Stimulated activated CD8-positive, alpha-beta memory T cell treated with anti-CD3 and anti-CD28 coated beads, Interleukin-12 subunit alpha, Interleukin-12 subunit beta, amount 100 ng/mL, for 24 hours (primary cell): Measurements from ENCODE around the gene LMAN2.

Source experiments
- DNase-seq: peaks from one replicate; pipeline ENCODE4 v3.0.0-alpha.2; 2020; ENCODE audit errors: extremely low read depth

The LMAN2 gene

DNA sequence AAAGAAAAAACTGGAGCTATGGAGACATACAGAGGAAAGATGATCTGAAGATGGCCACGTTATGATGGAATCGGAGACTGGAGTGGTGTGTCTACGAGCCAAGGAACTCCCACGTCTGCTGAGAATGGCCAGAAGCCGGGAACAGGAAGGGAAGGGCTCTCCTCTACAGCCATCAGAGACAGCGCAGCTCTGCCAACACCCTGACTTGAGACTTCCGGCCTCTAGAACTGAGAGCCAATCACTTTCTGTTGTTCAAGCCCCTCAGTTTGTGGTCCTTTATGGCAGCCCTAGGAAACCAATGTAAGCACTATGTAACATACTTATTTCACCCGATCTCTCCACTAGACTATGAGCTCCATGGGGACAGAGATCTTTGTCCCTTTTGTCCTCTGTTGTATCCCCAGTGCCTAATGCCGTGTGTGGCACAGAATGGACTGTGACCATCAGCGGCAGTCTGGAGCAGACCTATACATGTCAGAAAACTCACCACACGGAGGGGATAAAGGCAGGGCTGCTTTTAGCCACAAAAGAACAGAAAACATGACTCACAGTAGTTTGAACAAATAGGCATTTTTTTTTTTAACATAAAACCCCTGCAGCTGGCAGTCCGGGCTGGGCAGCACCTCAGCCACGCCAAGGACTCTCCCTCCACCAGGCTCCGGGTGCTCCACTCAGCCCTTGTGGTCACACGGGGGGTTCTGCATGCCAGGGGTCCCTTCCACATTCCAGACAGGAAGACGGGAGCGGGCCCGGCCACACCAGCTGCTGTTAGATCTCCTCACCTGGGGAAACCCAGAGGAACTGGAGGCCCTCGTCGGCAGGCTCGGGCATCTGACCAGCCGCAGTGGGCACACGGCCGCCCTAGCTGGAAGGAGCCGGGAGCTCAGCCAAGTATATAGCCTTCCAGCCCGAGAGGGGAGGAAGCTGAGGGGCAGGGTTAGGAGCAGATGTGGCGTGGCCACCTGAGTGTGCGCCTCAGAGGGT is 23.6 kb downstream of the LMAN2 start:
- DNase-seq = no peak

DNA sequence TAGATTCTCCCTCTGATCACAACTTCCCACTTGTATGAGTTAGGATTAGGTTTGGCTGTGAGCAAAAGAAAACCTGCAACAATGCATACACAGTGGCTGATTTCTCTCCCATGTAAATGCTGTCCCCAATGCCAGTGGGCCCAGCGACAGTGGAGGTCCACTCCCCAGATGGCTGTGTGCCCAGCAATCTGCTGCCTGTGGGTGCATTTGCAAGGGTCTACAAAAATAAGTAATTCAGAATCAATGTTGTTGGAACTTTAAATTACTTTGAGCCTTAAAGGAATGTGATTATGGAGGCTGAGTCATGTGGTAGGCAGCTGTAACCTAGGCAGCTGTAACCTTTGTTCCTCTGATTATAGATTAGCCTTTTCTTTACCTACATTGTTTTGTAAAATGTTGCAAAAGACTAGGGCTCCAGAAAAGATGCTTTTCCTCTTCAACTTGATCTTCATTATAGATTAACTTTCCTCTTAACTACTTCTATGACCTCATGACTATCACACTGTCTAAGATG is 25.5 kb downstream of the LMAN2 start:
- no peak for DNase-seq

DNA sequence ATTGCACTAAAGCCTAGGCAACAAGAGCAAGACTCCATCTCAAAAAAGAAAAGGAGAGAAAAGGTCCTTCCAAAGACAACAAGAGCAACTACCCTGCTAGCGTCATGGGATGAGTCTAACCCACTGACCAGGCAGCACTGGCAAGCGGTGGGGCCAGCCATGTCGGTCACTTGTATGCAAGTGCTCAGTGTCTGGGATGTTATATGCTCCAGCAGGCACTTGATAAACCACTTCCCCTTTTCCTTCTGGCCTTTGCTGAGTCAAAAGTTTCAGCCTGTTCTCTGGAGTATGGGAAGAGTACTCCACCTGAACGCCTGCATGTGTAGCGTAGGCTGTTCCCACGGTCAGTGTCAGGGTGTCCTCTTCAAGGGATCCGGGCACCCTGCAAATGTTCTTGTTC is 30.6 kb downstream of the LMAN2 start:
- no peak for DNase-seq

DNA sequence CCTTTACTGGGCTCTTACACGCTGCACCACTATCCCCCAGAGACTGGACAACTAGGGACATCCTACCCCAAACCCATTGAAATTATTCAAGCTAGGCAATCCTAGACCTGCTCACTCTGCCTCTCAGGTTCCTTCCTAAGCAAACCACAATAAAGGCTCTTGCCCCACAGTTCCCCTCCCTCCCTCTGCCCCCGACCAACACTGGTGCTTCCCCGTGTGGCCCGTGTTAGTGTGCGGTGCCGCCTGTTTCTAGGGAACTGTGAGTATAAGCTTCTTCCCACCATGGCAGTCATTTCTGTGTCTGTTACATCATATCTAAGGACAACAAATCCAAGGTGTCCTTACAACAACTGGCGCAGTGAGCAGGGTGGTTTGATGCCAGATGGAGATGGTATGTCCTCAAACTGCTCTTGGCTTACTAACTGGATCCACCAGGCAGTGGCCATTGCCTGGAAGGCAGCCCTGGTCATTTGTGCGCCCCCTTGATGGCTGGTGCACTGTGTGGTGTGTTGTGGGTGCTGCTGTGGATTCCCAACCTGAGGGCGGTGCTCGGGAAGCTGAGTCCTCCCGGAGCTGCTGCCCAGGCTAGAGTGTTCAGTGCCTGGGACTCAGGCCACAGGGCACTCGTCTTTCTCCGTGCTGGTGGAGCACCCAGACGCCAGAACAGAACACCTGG is 31.4 kb downstream of the LMAN2 start:
- no peak for DNase-seq

DNA sequence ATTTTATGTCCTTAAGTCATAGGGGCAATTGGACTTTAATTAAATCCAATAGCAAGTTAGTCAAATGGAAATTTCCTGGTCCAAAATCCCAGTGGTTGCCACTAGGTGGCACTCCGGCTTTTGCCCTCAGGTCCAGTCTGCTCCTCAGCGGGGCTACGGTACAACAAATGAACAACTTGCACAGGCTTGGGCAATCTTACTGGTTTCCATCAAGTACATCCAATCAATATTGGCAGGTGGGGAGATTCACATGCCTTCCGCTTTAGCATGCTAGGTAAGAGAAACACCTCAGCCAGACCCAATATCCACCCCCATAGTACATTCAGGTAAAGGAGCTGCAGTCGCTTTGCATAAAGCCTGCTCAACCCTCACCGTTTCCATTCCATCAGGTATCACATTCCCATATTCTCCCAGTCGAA is 33.5 kb downstream of the LMAN2 start:
- no peak for DNase-seq

DNA sequence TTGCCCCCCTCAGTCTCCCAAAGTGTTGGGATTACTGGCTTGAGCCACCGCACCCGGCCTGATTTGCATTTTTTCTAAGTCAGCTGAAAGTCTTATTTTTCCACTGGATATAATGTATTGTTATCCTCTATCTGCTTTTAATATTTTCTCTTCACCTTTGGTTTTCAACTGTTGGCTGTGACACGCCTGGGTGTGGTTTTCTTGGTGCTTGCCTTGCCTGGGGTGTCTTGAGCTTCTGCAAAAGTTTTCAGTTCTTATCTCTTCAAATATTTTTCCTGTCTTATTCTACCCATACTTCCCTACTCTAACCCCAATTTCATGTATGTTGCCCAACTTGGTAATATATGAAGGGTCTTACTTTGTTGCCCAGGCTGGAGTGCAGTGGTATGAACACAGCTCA is 35.5 kb downstream of the LMAN2 start:
- no peak for DNase-seq

DNA sequence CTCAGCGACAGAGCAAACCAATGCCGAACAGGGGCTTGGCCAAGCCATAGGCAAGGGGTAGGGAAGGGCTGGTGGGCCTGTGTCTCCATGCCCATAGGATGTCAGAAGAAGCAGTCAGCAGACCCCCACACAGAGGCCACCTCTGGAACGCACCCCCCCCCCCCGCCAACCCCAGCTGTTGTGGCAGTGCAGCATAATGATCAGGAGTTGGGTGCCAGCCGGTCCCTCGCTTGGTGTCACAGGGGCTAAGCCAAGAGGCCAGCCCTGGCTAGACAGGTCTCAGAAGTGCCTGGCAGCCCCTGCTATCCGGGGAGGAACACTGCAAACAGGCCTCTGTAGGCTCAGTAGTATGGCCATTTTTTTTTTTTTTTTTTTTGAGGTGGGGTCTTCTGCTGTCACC is 36.1 kb downstream of the LMAN2 start:
- no peak for DNase-seq

DNA sequence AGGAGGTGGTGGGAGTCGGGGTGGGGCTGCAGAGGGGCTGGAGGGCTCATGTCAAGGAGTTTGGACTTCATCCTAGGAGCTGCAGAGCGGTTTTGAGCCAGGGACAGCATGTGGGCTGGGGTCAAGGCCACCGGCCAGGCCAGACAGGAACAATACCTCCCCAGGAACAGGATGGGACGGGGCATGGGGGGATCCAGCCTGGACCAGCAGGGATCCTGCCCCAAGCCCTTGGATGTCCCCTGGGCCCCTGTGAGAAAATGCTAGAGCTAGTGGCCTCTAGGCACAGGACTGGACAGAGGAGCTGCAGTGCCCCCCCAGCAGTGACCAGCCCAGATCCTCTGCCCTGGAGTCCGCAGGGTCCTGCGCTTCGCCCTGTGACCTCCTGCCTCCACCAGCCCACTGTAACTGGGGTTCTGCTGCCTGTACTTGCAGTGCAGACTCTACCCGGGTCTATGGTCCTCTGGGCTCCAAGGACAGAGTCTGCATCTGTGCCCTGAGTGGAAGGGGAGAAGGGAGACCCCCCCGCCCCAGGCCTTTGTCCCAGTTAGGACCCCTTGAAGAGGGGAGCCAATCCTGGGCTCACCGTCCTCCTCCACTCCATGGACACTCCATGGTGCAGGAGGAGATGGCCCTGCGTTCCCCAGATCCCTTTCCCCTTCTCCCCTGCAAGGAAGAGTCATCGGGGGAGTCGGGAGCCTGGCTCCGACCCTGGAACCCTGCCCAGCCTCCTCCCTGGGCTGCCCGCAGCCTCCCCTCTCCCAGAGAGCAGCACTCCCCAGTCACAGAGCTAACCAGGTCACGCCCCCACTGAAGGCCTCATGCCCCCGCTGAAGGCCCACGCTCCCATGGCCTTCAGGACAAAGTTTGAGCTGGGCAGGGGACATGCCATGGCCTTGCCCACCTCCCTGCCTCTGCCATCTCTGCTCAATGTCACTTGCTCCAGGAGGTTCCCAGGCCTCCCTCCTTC is 36.8 kb downstream of the LMAN2 start:
- DNase-seq = no peak

DNA sequence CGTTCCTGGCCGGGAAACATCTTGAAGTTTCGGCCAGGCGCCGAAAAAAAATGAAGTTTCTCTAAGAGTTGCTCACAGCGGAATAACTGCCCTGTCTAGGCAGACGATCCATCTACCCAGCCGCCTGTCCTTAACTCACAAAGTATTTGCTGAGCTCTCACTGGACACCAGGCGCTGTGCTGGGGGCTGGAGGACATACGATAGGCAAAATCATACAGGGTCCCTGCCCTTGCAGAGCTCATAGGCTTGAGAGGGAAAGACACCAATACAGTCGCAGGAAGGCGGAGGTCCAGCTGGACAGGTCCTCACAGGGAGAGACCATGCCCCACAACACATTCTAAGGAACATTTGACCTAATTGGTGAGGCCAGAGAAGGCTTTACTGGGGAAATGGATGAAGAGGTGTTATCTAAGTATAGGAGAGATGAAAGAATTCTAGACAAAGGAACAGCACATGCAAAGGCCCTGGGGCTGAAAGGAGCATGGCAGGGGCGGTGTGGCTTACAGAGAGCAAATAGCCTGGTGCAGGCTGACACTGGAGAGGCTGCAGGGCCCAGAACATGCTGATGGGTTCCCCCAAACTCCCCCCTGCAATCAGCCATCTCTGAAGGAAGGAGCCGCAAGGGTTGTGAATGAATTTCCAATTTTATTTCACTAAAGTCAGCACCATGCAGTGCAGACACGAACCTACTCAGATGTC is 37.8 kb downstream of the LMAN2 start:
- DNase-seq = no peak

DNA sequence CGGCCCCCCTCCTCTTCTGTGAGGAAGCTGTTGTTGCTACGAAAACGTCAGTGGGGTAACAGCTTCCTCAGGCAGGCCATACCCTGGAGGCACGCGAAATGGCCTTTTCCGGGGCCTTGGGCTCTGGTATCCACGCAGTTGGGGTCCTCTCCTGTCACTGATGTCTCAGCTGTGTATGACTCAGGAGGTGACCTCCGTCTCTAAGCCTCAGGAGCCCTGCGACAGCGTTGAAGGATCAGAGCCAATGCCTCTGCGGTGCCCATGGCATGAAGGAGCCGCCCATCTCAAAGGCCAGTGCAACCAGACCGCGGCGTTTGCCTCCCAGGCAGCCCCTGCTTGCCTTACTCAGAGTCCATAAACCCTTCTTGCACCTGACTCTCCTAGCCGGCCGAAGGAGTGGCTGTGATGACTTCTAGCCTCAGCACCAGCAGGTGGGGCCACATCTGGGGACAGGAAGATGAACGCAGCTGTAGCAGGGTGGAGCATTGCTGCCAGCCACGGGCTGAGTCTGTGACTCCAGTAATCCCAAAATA is 38.8 kb downstream of the LMAN2 start:
- no peak for DNase-seq

DNA sequence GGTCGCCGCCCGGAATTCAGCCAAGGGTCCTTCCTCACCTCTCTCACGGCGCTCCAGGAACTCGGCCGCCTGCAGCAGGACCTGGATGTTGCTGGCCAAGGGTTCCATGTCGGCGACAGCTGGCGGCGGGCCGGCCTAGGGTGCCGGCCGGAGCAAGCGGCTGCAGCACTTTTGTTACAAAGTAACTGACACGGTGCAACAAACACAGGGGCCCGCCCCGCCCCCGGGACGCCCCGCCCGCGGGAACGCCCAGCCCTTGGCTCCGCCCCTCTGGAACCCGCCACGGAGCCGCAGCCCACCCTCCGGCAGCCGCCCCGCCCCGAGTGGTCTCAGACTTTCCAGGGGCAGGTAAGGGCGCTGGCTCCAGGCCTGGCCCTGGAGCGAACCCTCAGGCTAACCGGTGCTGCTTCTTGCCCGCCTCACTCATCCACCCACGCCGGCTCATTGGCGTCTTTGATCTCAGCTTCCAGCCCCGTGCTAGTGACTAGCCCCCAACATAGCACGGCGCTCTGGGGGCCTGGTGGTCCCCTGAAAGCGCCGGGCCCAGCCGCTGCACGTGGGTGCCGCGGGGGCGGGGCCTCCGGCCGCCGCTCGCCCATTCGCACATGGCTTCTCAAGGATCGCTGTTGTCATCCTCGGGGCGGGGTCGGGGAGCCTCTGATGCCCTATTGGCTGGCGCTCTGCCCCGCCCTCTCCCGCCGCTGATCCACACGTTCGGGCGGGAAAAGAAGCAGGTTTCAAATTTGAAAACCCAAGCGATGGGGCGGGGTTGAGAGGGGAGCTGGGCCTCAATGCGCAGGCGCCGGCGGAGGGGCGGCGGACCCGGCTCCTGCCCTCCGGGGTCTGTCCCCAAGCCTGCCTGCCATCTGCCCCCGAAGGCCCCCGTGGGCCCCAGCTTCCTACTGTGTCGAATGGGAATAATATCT is 39.5 kb downstream of the LMAN2 start, which contains the start of gene MXD3:
TSS of gene MXD3 (minus strand) at position 176 of the 926 bp plus-strand sequence. CDS start at position 108, 68 bp downstream.
- peak; percentile 95 for DNase-seq

DNA sequence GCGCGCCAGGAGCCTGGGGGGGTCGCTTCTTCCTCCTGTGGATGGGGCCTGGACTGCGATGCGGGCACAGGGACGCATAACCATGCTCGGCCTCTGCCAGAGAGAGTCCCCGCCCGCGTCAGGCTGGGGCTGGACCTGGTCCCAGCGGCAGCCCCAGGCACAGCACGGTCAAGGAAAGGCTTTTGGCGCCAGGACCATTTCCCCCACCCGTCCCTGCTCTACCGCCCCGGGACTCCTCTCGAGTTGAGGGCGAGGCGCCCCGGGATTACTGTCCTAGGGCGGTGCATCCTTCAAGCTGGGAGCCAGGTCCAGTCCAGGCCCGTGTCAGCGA is 40.1 kb downstream of the LMAN2 start:
- no peak for DNase-seq

DNA sequence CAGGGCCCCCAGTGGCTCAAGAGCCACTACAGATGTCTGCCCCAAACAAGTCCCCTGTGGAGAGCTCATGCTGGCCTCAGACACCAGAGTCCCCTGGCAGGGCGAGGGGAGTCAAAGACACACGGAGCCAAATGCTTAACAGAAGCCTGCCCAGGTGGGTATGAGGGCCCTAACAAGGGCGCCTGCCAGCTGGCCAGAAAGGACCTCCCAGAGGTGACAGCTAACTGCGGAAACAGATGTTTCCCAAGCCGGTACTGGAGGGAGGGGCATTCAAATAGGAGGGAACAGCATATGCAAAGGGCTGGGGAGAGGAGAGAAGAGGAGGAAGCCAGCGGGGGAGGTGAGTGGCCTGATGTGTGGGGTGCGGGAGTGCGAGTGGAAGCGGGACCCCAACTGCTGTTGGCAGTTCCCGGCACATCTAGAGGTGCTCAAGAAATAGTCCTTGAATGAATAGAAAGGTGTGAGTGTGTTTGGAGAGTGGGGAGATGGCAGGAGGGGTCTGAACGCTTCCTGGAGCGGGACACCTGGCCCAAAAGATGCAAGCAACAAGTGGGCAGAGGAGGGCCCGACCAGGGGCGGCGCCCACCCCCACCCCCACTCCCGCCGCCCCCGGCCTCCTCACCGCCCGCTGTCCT is 40.6 kb downstream of the LMAN2 start:
- no peak for DNase-seq

DNA sequence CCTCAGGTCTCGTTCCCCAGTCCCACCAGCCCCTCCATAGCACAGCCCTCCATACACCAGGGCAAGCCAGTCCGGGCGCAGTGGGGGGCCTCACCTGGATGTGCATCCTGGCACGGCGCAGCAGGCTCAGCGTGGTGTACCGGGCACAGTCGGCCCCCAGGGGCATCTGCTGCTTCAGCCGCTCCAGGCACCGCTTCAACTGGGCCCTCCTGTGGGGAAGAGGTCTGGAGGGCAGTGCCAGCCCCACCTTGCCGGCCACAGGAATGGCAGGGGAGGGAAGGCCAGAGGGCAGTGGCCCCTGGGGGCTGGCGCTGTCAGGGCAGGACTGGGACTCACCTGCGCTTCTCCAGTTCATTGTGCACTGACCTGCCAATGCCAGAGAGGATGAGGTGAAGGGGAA is 41.1 kb downstream of the LMAN2 start:
- DNase-seq = no peak

DNA sequence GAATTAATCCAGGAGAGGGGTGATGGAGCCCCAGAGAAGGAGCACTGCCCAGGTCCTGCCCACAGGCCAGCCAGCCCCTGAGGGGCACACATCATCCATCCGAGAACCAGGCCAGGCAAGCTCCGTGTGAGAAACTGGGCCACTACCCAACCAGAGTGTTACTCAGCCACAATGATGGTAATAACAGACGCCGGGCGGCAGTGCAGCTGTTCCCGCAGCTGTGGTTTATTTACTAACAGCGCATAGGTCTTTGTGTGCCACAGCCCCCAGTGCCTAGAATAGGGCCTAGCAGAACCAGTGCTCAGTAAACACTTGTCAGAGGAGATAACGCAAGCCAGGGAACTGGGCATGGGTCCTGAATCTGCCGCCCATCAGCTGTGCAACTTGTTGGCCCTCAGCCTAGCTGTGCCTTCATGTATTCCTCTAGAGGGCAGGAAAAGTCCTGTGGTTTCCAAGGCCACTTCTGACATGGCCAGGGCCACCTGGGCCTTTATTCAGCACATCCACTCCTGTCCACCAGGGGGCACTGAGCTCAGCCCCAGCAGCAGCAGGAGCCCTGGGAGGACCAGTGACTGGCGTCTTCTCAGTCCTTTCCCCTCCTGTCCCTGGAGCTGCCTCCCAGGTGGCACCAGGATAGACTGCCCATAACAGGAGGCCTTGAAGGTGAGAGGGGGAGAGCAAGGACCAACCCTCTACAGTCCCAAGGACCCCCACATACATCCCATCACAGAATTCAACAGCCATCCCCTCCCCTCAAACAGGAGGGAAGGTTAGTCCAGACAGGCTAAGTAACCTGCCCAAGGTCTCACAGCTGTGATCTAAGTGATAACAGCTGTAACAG is 41.9 kb downstream of the LMAN2 start:
- no peak for DNase-seq

DNA sequence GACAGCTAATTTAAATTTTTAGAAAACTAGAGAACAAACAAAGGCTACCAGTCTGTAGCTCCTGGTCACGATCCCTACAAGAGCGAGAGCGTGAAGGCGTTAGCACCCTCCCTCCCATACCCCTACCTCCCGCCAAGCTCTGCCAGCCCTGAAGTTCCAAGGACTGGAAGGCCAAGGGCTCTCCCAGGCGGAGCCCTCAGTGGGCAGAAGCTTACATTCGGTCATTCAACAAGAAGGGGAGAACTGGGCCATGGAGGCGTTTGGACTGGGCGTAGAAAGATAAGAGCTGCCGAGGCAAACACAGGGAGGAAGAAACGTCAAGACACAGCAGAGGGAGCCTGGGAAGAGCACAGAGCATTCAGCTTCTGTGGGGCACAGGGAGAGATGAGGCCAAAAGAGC is 42.7 kb downstream of the LMAN2 start:
- no peak for DNase-seq

DNA sequence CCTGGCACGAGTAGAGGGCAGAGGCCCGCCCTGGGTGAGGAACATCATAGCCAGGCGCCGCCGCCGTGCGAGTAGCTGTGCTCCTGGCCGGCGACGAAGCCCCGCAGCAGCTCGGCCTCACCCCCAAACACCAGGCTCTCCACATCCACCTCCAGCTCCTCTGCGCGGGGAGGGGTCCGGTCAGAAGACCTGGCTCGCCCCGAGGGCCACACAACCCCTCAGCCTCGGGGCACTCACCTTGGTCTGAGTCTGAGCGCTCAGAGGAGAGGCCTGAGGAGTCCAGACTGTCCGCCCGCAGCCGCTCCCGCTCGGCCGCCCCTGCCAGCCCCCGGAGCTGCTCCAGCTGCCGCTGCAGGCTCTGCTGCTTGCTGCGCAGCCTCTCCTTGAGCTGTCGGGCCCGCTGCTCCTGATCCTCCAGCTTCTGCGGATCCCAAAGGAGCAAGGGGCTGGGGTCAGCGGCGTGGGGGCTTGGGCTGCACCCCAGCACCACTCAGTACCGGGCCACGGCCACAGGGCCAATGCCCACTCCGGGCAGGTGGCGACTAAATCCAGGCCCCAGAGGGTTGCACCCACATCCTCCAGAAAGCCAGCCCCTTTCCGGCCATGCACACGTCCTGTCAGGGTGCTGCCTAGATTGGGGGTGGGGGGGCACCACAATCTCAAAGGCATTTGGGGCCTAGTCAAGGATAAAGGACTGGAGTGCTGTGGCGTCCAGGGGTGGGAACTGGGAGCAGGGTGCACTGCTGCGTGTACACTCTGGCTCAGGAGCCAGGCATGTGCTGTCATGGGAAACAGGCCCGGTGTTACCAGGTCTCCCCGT is 43.7 kb downstream of the LMAN2 start:
- DNase-seq = no peak
